K562 (cell line): ENCODE measurements around the gene VDR. TPM values are rescaled to one million over a fixed set of nuclear protein-coding genes. Genes with fewer than 3 reads are reported as not detected.
A peak's percentile ranks its signal among the peaks of the same experiment; 100 is the strongest.

Source experiments
- AFF4 ChIP-seq: sonication (generic); formaldehyde crosslinking; IDR thresholded peaks from 2 replicates; pipeline ENCODE4 v1.8.0; 2023; ENCODE audit warnings: mild to moderate bottlenecking, missing genetic modification reagents
- BACH1 ChIP-seq: fragments of 200-800 bp; sonication (Bioruptor generic); IDR thresholded peaks from 2 replicates; pipeline ENCODE4 v1.6.1; 2016; ENCODE audit warnings: missing genetic modification characterization, missing compliant biosample characterization
- CBFB ChIP-seq: sonication (generic); formaldehyde crosslinking; IDR thresholded peaks from 2 replicates; pipeline ENCODE4 v1.4.0; 2020; ENCODE audit warnings: mild to moderate bottlenecking, missing genetic modification reagents
- CBX8 ChIP-seq: fragments of 200-600 bp; sonication (generic); IDR thresholded peaks from 2 replicates; pipeline ENCODE4 v1.6.1; 2012; ENCODE audit warnings: borderline replicate concordance, mixed run types, low read depth, mild to moderate bottlenecking, moderate library complexity, mixed read lengths, low read length, control low read depth, inconsistent platforms; ENCODE audit not compliant: poor library complexity, severe bottlenecking; ENCODE audit errors: extremely low read depth
- CHD2 ChIP-seq: IDR thresholded peaks from 2 replicates; pipeline ENCODE4 v1.6.1; 2011; ENCODE audit warnings: low read depth, low read length
- CSDE1 ChIP-seq, 2 experiments: fragments of 450-650 bp; IDR thresholded peaks; 2 replicates each; pipeline ENCODE4 v1.6.1; 2016; ENCODE audit warnings: mild to moderate bottlenecking in 1 of 2
- ETV1 ChIP-seq: fragments of 450-650 bp; conservative IDR thresholded peaks from 2 replicates; pipeline ENCODE4 v1.6.1; 2016; ENCODE audit warnings: missing genetic modification characterization, control low read depth, low read depth, missing compliant biosample characterization
- FOXJ2 ChIP-seq: fragments of 200-800 bp; sonication (Bioruptor generic); IDR thresholded peaks from 2 replicates; pipeline ENCODE4 v1.6.1; 2016; ENCODE audit warnings: missing genetic modification characterization, missing compliant biosample characterization
- GATA2 ChIP-seq: sonication (generic); formaldehyde crosslinking; IDR thresholded peaks from 2 replicates; pipeline ENCODE4 v1.4.0; 2020; ENCODE audit warnings: mild to moderate bottlenecking, missing genetic modification reagents
- SUPT5H ChIP-seq: fragments of 450-650 bp; IDR thresholded peaks from 2 replicates; pipeline ENCODE4 v1.6.1; 2016
- TFAM ChIP-seq: fragments of 250-450 bp; sonication (Bioruptor Pico); conservative IDR thresholded peaks from 2 replicates; pipeline ENCODE4 v1.5.0; 2021; ENCODE audit warnings: mild to moderate bottlenecking, moderate library complexity
- THAP7 ChIP-seq: fragments of 250-450 bp; sonication (Bioruptor Pico); IDR thresholded peaks from 2 replicates; pipeline ENCODE4 v1.5.0; 2021
- VEZF1 ChIP-seq: fragments of 200-800 bp; sonication (Bioruptor generic); IDR thresholded peaks from 2 replicates; pipeline ENCODE4 v1.6.1; 2017; ENCODE audit warnings: missing genetic modification characterization, missing compliant biosample characterization
- ZBTB49 ChIP-seq: sonication (generic); formaldehyde crosslinking; IDR thresholded peaks from 2 replicates; pipeline ENCODE4 v1.8.0; 2022; ENCODE audit warnings: missing genetic modification reagents, mild to moderate bottlenecking, borderline replicate concordance
- ZNF280B ChIP-seq: fragments of 250-450 bp; sonication (Bioruptor Pico); IDR thresholded peaks from 2 replicates; pipeline ENCODE4 v1.5.1; 2021; ENCODE audit warnings: mild to moderate bottlenecking
- ZNF511 ChIP-seq: sonication (generic); formaldehyde crosslinking; IDR thresholded peaks from 2 replicates; pipeline ENCODE4 v1.8.0; 2022; ENCODE audit warnings: mild to moderate bottlenecking, missing genetic modification reagents
- ZNF584 ChIP-seq: fragments of 200-800 bp; sonication (Bioruptor generic); IDR thresholded peaks from 2 replicates; pipeline ENCODE4 v1.6.1; 2016; ENCODE audit warnings: low read depth, mild to moderate bottlenecking, missing genetic modification characterization, missing compliant biosample characterization
- polyA plus RNA-seq, 8 experiments: library from polyadenylated mRNA; depleted of rRNA in 4 of 8; stranded (reverse) in 5 of 8; unstranded in 3 of 8; fragments of >200 nt; fragmentation: Nextera tagmentation in 2 of 8; fragmentation: Illumina TruSeq in 1 of 8; extraction: Ambion mirVana in 2 of 8; extraction: Trizol in 1 of 8; gene quantifications; 2 replicates each; pipeline versions ENCODE4 v1.2.1 to v1.2.3, GENCODE V29; 2011 to 2014; ENCODE audit warnings: inconsistent platforms in 1 of 8, missing spikeins in 1 of 8
- total RNA-seq, 7 experiments: library from RNA; depleted of rRNA in 6 of 7; stranded (reverse); fragments of >200 nt in 6 of 7; fragmentation: Illumina TruSeq in 2 of 7; extraction: Trizol in 2 of 7; gene quantifications; 2 replicates each; pipeline versions ENCODE4 v1.2.1 to v1.2.3, GENCODE V29; 2011 to 2021; ENCODE audit warnings: low replicate concordance in 1 of 7

VDR gene
- total and polyA plus RNA-seq, 9 of the 15 experiments (the other 6 are each of a cell fraction or from before 2014, with no cell fraction given), result 0.61 to 4.8 (median 2.0) TPM

- TF ChIP-seq ZNF280B (CRISPR knock-in tag) (no peak), THAP7 (no peak), ZNF584 (CRISPR knock-in tag) (peak; percentile 73; the same call in 1 of the 2 replicates), CSDE1 (IDR thresholded peaks at IDR 0.05) (no peak), CBX8 (no peak), AFF4 (CRISPR knock-in tag) (no peak), BACH1 (no peak), CHD2 (no peak), VEZF1 (CRISPR knock-in tag) (no peak), ZNF511 (CRISPR knock-in tag) (no peak), FOXJ2 (tag) (no peak), ZBTB49 (CRISPR knock-in tag) (no peak), ETV1 (0 out of 2 replicates have a peak, but pooled peaks have one; percentile 32), SUPT5H (no peak), GATA2 (CRISPR knock-in tag) (no peak), TFAM (CRISPR knock-in tag) (no peak), CBFB (CRISPR knock-in tag) (no peak)
Observed at GRCh38 chr12:47881826-47882427, 22.9 kb downstream of the VDR start (continued).
